ENCODE measurements around the gene TSPYL1.

The TSPYL1 gene

DNA sequence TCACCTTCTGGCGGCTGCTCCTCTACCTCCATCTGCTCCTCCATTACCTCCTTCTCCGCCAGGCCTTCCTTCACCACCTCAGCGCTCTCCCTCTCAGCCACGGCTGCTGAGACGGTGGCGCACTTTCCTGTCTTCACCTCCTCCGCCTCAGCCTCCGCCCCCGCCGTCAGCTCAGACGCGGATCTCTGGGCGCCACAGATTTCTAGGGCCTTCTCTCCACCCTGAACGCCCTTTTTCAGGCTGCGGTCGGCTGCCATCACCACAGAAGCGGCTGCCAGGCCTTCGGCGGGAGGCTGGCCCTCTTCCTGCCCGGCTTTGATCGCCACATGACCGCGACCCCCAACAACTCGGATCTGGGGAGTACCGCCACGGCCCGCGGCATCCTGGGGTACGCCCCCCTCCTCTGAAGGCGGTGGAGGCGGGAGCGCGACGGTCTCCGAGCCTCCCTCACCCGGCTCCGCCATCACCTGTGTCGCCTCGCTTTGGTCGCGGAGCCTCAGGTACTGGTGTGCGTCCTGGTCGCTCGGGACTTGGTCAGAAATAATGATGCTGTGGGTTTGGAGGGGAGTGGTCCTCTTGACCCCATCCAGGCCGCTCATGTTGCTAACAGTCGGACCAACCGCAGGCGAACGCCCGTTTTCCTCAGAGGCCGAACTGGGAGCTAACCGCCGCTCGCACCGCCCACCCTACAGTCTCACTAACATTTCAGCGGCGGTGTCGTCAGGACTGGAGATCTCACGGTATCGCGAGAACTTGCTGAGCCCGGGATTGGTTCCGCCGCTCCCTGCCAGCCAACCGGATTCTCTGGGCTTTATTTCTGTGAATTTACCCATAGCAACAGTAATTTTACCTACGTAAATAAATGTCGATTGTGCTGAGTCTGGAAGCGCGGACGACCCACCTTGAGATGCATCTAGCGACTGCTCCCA, at the start of gene TSPYL1 (continued):
- TF ChIP-seq, protein P1, sequence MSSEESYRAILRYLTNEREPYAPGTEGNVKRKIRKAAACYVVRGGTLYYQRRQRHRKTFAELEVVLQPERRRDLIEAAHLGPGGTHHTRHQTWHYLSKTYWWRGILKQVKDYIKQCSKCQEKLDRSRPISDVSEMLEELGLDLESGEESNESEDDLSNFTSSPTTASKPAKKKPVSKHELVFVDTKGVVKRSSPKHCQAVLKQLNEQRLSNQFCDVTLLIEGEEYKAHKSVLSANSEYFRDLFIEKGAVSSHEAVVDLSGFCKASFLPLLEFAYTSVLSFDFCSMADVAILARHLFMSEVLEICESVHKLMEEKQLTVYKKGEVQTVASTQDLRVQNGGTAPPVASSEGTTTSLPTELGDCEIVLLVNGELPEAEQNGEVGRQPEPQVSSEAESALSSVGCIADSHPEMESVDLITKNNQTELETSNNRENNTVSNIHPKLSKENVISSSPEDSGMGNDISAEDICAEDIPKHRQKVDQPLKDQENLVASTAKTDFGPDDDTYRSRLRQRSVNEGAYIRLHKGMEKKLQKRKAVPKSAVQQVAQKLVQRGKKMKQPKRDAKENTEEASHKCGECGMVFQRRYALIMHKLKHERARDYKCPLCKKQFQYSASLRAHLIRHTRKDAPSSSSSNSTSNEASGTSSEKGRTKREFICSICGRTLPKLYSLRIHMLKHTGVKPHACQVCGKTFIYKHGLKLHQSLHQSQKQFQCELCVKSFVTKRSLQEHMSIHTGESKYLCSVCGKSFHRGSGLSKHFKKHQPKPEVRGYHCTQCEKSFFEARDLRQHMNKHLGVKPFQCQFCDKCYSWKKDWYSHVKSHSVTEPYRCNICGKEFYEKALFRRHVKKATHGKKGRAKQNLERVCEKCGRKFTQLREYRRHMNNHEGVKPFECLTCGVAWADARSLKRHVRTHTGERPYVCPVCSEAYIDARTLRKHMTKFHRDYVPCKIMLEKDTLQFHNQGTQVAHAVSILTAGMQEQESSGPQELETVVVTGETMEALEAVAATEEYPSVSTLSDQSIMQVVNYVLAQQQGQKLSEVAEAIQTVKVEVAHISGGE (tag by site-specific recombination; conservative IDR thresholded peaks at IDR 0.05; ENCODE audit: low read depth) = peak; percentile 30
- TF ChIP-seq ZXDB (tag by site-specific recombination; IDR thresholded peaks at IDR 0.05) (peak; percentile 40), ZNF654 (tag by site-specific recombination; IDR thresholded peaks at IDR 0.05; ENCODE audit: low read depth) (no peak), ZSCAN16 (tag by site-specific recombination; IDR thresholded peaks at IDR 0.05) (peak; percentile 60; the same call in 1 of the 2 replicates), SCRT2 (tag by site-specific recombination; IDR thresholded peaks at IDR 0.05) (peak; percentile 55; the same call in 1 of the 2 replicates), KLF9 (tag by site-specific recombination; IDR thresholded peaks at IDR 0.05; ENCODE audit: low read depth) (peak; percentile 83), ZNF843 (tag by site-specific recombination; IDR thresholded peaks at IDR 0.05) (peak; percentile 23), ZNF76 (tag by site-specific recombination; IDR thresholded peaks at IDR 0.05; ENCODE audit: borderline replicate concordance, low read depth) (0 out of 2 replicates have a peak, but pooled peaks have one; percentile 45), ZNF341 (tag by site-specific recombination; IDR thresholded peaks at IDR 0.05; ENCODE audit: low read depth) (0 out of 2 replicates have a peak, but pooled peaks have one; percentile 11), GFI1B (tag by site-specific recombination; IDR thresholded peaks at IDR 0.05) (no peak), ZBTB48 (tag by site-specific recombination; IDR thresholded peaks at IDR 0.05) (no peak; the same call in 1 of the 2 replicates), ZNF266 (tag by site-specific recombination; IDR thresholded peaks at IDR 0.05; ENCODE audit: low read depth) (no peak), ZNF366 (tag by site-specific recombination; conservative IDR thresholded peaks at IDR 0.05) (peak; percentile 89), GLIS2 (tag by site-specific recombination; IDR thresholded peaks at IDR 0.05) (peak; percentile 78), ZNF660 (tag by site-specific recombination; IDR thresholded peaks at IDR 0.05) (peak; percentile 70), BCL11A (tag by site-specific recombination; IDR thresholded peaks at IDR 0.05; ENCODE audit: low read depth) (no peak), ZNF394 (tag by site-specific recombination; IDR thresholded peaks at IDR 0.05; ENCODE audit: borderline replicate concordance) (peak; percentile 91), ZNF2 (tag by site-specific recombination; IDR thresholded peaks at IDR 0.05) (peak; percentile 83), ZBTB20 (tag by site-specific recombination; IDR thresholded peaks at IDR 0.05) (peak; percentile 52; the same call in 1 of the 2 replicates), WT1 (tag by site-specific recombination; IDR thresholded peaks at IDR 0.05) (no peak), ZNF501 (tag by site-specific recombination; IDR thresholded peaks at IDR 0.05) (peak; percentile 75), ZNF664 (tag by site-specific recombination; IDR thresholded peaks at IDR 0.05) (peak; percentile 96), ZFP41 (tag by site-specific recombination; IDR thresholded peaks at IDR 0.05; ENCODE audit: borderline replicate concordance) (no peak), ZNF112 (tag by site-specific recombination; IDR thresholded peaks at IDR 0.05) (no peak), SP2 (tag by site-specific recombination; IDR thresholded peaks at IDR 0.05) (peak; percentile 76), ZFP69B (tag by site-specific recombination; IDR thresholded peaks at IDR 0.05) (peak; percentile 24; the same call in 1 of the 2 replicates), ZNF521 (tag by site-specific recombination; IDR thresholded peaks at IDR 0.05) (no peak)
- TF ChIP-seq, protein P2, sequence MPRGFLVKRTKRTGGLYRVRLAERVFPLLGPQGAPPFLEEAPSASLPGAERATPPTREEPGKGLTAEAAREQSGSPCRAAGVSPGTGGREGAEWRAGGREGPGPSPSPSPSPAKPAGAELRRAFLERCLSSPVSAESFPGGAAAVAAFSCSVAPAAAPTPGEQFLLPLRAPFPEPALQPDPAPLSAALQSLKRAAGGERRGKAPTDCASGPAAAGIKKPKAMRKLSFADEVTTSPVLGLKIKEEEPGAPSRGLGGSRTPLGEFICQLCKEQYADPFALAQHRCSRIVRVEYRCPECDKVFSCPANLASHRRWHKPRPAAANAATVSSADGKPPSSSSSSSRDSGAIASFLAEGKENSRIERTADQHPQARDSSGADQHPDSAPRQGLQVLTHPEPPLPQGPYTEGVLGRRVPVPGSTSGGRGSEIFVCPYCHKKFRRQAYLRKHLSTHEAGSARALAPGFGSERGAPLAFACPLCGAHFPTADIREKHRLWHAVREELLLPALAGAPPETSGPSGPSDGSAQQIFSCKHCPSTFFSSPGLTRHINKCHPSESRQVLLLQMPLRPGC (tag by site-specific recombination; IDR thresholded peaks at IDR 0.05) = 0 out of 2 replicates have a peak, but pooled peaks have one; percentile 33
- TF ChIP-seq, protein P3, sequence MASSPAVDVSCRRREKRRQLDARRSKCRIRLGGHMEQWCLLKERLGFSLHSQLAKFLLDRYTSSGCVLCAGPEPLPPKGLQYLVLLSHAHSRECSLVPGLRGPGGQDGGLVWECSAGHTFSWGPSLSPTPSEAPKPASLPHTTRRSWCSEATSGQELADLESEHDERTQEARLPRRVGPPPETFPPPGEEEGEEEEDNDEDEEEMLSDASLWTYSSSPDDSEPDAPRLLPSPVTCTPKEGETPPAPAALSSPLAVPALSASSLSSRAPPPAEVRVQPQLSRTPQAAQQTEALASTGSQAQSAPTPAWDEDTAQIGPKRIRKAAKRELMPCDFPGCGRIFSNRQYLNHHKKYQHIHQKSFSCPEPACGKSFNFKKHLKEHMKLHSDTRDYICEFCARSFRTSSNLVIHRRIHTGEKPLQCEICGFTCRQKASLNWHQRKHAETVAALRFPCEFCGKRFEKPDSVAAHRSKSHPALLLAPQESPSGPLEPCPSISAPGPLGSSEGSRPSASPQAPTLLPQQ (tag by site-specific recombination; IDR thresholded peaks at IDR 0.05) = peak; percentile 59; the same call in 1 of the 2 replicates
- TF ChIP-seq, protein P4, sequence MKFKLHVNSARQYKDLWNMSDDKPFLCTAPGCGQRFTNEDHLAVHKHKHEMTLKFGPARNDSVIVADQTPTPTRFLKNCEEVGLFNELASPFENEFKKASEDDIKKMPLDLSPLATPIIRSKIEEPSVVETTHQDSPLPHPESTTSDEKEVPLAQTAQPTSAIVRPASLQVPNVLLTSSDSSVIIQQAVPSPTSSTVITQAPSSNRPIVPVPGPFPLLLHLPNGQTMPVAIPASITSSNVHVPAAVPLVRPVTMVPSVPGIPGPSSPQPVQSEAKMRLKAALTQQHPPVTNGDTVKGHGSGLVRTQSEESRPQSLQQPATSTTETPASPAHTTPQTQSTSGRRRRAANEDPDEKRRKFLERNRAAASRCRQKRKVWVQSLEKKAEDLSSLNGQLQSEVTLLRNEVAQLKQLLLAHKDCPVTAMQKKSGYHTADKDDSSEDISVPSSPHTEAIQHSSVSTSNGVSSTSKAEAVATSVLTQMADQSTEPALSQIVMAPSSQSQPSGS (tag by site-specific recombination; IDR thresholded peaks at IDR 0.05; ENCODE audit: low read depth) = 0 out of 2 replicates have a peak, but pooled peaks have one; percentile 45
- TF ChIP-seq, protein P5, sequence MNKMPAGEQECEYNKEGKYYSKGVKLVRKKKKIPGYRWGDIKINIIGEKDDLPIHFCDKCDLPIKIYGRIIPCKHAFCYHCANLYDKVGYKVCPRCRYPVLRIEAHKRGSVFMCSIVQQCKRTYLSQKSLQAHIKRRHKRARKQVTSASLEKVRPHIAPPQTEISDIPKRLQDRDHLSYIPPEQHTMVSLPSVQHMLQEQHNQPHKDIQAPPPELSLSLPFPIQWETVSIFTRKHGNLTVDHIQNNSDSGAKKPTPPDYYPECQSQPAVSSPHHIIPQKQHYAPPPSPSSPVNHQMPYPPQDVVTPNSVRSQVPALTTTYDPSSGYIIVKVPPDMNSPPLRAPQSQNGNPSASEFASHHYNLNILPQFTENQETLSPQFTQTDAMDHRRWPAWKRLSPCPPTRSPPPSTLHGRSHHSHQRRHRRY (tag by site-specific recombination; IDR thresholded peaks at IDR 0.05) = no peak

Measured in HEK293 (cell line).